Breast epithelium (tissue), 3 donors: ENCODE results near the gene METTL16.

Experiments used
- POLR2A ChIP-seq: fragments of 450-650 bp; IDR thresholded peaks from one replicate; pipeline ENCODE4 v1.6.1; 2016; ENCODE audit warnings: antibody characterized with exemption, mild to moderate bottlenecking, moderate library complexity
- POLR2AphosphoS5 ChIP-seq, 3 donors: sonication (generic); formaldehyde crosslinking; IDR thresholded peaks; one replicate each; pipeline ENCODE4 v1.6.1; 2017; ENCODE audit warnings: antibody characterized with exemption in 3 of 3
- TF ChIP-seq, protein P1 (sequence below), 3 donors: fragments of 450-650 bp; IDR thresholded peaks; one replicate each; pipeline ENCODE4 v1.5.1; 2016 to 2017; ENCODE audit warnings: antibody characterized with exemption in 3 of 3, mild to moderate bottlenecking in 3 of 3, moderate library complexity in 3 of 3

DNA sequence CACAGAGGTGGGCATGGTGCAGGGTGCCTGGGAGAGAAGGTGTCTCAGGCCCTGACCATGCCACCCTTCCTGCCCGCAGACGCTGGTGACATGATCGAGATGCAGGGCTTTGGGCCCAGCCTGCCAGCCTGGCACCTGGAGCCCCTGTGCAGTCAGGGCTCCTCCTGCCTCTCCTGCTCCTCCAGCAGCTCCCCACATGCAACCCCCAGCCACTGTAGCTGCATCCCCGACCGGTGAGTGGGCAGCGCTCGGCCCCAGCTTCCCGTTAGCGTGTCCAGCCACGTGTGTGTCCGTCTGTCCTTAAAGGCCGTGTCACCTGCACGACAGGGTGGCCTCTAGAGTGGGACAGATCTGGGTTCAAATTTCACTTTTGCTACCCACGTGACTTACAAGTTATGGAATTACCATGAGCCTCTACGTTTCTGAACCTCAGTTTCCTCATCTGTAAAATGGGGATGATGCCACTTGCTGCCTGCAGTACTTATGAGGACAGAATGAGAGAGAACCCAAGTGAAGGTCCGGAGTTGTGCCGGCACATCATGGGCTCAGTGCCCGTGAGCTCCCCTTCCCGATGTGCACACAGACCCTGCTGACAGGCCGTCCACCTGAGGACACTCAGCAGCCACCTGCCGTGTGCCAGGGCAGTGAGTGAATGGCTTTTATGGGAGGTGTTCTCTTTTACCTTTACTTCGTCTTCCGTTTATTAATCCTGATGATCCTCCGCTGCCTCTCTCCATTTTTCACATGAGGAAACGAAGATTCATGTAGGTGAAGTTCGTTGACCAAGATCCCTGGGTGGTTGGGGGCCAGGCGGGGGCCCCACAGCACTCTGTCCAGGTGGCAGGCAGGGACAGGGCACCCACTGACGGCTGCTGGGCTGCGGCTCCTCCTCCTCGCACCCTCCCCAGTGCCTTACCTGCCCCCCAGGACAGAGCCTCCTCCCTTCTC lies 140.2 kb downstream of the METTL16 start:
- TF ChIP-seq, protein P1, sequence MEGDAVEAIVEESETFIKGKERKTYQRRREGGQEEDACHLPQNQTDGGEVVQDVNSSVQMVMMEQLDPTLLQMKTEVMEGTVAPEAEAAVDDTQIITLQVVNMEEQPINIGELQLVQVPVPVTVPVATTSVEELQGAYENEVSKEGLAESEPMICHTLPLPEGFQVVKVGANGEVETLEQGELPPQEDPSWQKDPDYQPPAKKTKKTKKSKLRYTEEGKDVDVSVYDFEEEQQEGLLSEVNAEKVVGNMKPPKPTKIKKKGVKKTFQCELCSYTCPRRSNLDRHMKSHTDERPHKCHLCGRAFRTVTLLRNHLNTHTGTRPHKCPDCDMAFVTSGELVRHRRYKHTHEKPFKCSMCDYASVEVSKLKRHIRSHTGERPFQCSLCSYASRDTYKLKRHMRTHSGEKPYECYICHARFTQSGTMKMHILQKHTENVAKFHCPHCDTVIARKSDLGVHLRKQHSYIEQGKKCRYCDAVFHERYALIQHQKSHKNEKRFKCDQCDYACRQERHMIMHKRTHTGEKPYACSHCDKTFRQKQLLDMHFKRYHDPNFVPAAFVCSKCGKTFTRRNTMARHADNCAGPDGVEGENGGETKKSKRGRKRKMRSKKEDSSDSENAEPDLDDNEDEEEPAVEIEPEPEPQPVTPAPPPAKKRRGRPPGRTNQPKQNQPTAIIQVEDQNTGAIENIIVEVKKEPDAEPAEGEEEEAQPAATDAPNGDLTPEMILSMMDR (IDR thresholded peaks at IDR 0.05) = no peak
- no peak for TF ChIP-seq POLR2AphosphoS5 (IDR thresholded peaks at IDR 0.05)
- no peak for TF ChIP-seq POLR2A
